GM12878 (cell line): Measurements from ENCODE around the gene FAHD2B. TPM values are rescaled to one million over a fixed set of nuclear protein-coding genes. Genes with fewer than 3 reads are reported as not detected.
"Not testable (repeated sequence)": the region's sequence is repeated elsewhere in the genome, so short reads cannot be mapped to it uniquely, and the experiment has no call there.

Experiments
- ATAC-seq: fragments of 200-7000 bp; cut with Tn5 transposase; 3 replicates; pipeline ENCODE4 v1.9.1; 2020; ENCODE audit warnings: mild to moderate bottlenecking, moderate library complexity
- BruUV-seq: library from RNA; stranded (reverse); fragments of 400-500 nt; replicated peaks from 2 replicates; lab custom pipeline; 2021; lab: Mats Ljungman, UMichigan
- CTCF ChIA-PET: fragments of 300-600 bp; sonication (Branson Sonifier 250); formaldehyde crosslinking; extraction: SDS; loops from one replicate; lab custom pipeline; 2021; ENCODE audit warnings: inconsistent platforms; lab: Yijun Ruan, JAX
- POLR2A ChIA-PET: fragments of 350-600 bp; formaldehyde crosslinking; extraction: SDS; loops from one replicate; lab custom pipeline; 2021; ENCODE audit warnings: inconsistent platforms; lab: Charles Lee
- RAD21 ChIA-PET: fragments of 300-600 bp; sonication (Branson Sonifier 250); formaldehyde crosslinking; loops from one replicate; lab custom pipeline; 2023; ENCODE audit warnings: antibody characterized with exemption; ENCODE audit not compliant: unreplicated experiment; lab: Charles Lee
- SMC1A ChIA-PET: fragments of 300-600 bp; sonication (Branson Sonifier 250); formaldehyde crosslinking; loops from one replicate; lab custom pipeline; 2023; ENCODE audit not compliant: unreplicated experiment, uncharacterized antibody; lab: Charles Lee
- DNase-seq: peaks from one replicate; pipeline ENCODE4 v3.0.0-alpha.2; 2011; ENCODE audit warnings: low read depth, low spot score
- FAIRE-seq: peaks from 3 replicates; lab custom pipeline; 2011; peaks lifted over from hg19 to GRCh38; lab: Jason Lieb, UNC
- H2AFZ ChIP-seq: 2 replicates; pipeline ENCODE4 v1.6.0; 2011; ENCODE audit warnings: low read depth, low read length, control low read depth; ENCODE audit not compliant: control insufficient read depth
- H3K27ac ChIP-seq: 2 replicates; pipeline ENCODE4 v1.5.1; 2011; ENCODE audit warnings: control low read depth; ENCODE audit not compliant: control insufficient read depth, insufficient read depth
- H3K27me3 ChIP-seq, 2 experiments: replicated peaks in 1 of 2; 2 replicates each; pipeline versions ENCODE4 v1.6.0 to v1.6.1; 2011; ENCODE audit warnings: low read length in 1 of 2; ENCODE audit not compliant: control insufficient read depth in 2 of 2, insufficient read depth in 2 of 2
- H3K36me3 ChIP-seq, 2 experiments: 2 replicates each; pipeline ENCODE4 v1.5.1; 2011; ENCODE audit warnings: low read length in 1 of 2; ENCODE audit not compliant: control insufficient read depth in 2 of 2, insufficient read depth in 2 of 2
- H3K4me1 ChIP-seq: 2 replicates; pipeline ENCODE4 v1.6.1; 2011; ENCODE audit warnings: mild to moderate bottlenecking, low read length, moderate library complexity, mixed read lengths; ENCODE audit not compliant: control insufficient read depth, insufficient read depth
- H3K4me2 ChIP-seq: 2 replicates; pipeline ENCODE4 v1.6.0; 2011; ENCODE audit warnings: control low read depth; ENCODE audit not compliant: control insufficient read depth, insufficient read depth
- H3K4me3 ChIP-seq: fragments of 200-600 bp; sonication (generic); 2 replicates; pipeline ENCODE4 v1.5.1; 2016
- H3K79me2 ChIP-seq: 2 replicates; pipeline ENCODE4 v1.6.0; 2011; ENCODE audit warnings: low read length; ENCODE audit not compliant: control insufficient read depth, insufficient read depth
- H3K9ac ChIP-seq: 2 replicates; pipeline ENCODE4 v1.8.0; 2011; ENCODE audit warnings: low read length, control low read depth, mixed read lengths; ENCODE audit not compliant: control insufficient read depth, insufficient read depth
- H3K9me3 ChIP-seq: replicated peaks from 3 replicates; pipeline ENCODE4 v1.5.1; 2011; ENCODE audit warnings: mild to moderate bottlenecking, low read length; ENCODE audit not compliant: control insufficient read depth, insufficient read depth
- H4K20me1 ChIP-seq: 2 replicates; pipeline ENCODE4 v1.6.0; 2011; ENCODE audit not compliant: control insufficient read depth, insufficient read depth
- PAX5 ChIP-seq: IDR thresholded peaks from 2 replicates; pipeline ENCODE4 v1.6.1; 2011; ENCODE audit warnings: low read depth, low read length, borderline replicate concordance
- POU2F2 ChIP-seq: IDR thresholded peaks from 3 replicates; pipeline ENCODE4 v1.6.1; 2011; ENCODE audit warnings: low read depth, mild to moderate bottlenecking, low read length, borderline replicate concordance
- WGBS: methylation state at CpG from one replicate; pipeline ENCODE4 v1.1.6; 2016; ENCODE audit warnings: low lambda C conversion rate; ENCODE audit not compliant: insufficient replicate concordance, insufficient coverage; ENCODE audit errors: missing lambda C conversion rate; 5-methylcytosine and 5-hydroxymethylcytosine counted together
- in situ Hi-C: fragments of 300-500 bp; cut with MboI; formaldehyde crosslinking; loops from 9 replicates; pipeline ENCODE4 v1.14.3; 2018; ENCODE audit warnings: mixed read lengths
- intact Hi-C: fragments of 100-400 bp; cut with micrococcal nuclease; formaldehyde crosslinking; loops from one replicate; pipeline ENCODE4 v1.14.2; 2022; ENCODE audit not compliant: unreplicated experiment
- polyA plus RNA-seq, 11 experiments: library from polyadenylated mRNA; depleted of rRNA in 4 of 11; unstranded in 6 of 11; stranded (reverse) in 5 of 11; fragments of >200 nt; fragmentation: Nextera tagmentation in 4 of 11; fragmentation: Illumina TruSeq in 1 of 11; extraction: Ambion mirVana in 4 of 11; extraction: Trizol in 1 of 11; gene quantifications; 1 replicate in 1 of 11; 2 replicates in 10 of 11; pipeline versions ENCODE4 v1.2.1 to v1.2.3, GENCODE V29; 2011 to 2016; ENCODE audit warnings: inconsistent platforms in 2 of 11, missing spikeins in 2 of 11, low read depth in 1 of 11
- small RNA-seq: library from RNA; depleted of rRNA; stranded (forward); fragments of <200 nt; gene quantifications from one replicate; pipeline ENCODE3, GENCODE V24; 2014
- total RNA-seq, 4 experiments: library from RNA; depleted of rRNA in 3 of 4; stranded (reverse); fragments of >200 nt in 3 of 4; fragmentation: Illumina TruSeq in 1 of 4; extraction: Trizol in 1 of 4; gene quantifications; 2 replicates each; pipeline versions ENCODE4 v1.2.1 to v1.2.3, GENCODE V29; 2013 to 2021

The FAHD2B gene
- total and polyA plus RNA-seq, 10 of the 15 experiments (the other 5 are each of a cell fraction or from before 2014, with no cell fraction given) = 3.0 to 21.2 (median 16.9) TPM

- RAD21 ChIA-PET, BruUV-seq, SMC1A ChIA-PET, CTCF ChIA-PET, H3K36me3 ChIP-seq, H4K20me1 ChIP-seq, in situ Hi-C loops, H3K79me2 ChIP-seq, H3K4me3 ChIP-seq, FAIRE-seq, POLR2A ChIA-PET, H2AFZ ChIP-seq, DNase-seq, H3K4me1 ChIP-seq, H3K9me3 ChIP-seq, H3K27me3 ChIP-seq, H3K27ac ChIP-seq, H3K4me2 ChIP-seq, H3K9ac ChIP-seq, intact Hi-C loops: not testable (repeated sequence)
- WGBS = 5% methylated on average over 3 of the region's 3 CpGs
- ATAC-seq = peak; percentile 27; the same call in 2 of the 3 replicates
- TF ChIP-seq PAX5 = peak; percentile 54; the same call in 1 of the 2 replicates
- TF ChIP-seq POU2F2 = peak; percentile 69; the same call in 1 of the 3 replicates
Observed at GRCh38 chr2:97045895-97046499, 48.7 kb downstream of the FAHD2B start.

Small RNA genes within 50 kb of the gene (small RNA-seq; reads per million reads assigned to genes)
- gene AC018892.1 (not detected), gene IGKV1OR2-3 (not detected), gene IGKV2OR2-2 (not detected), gene RN7SL313P (not detected)

Other genes starting within 250 kb of the FAHD2B start
- gene ANKRD39, start 236.9 kb downstream of the FAHD2B start, total RNA-seq (2014; rRNA removed) = 30.0 and 32.1 TPM in 2 replicates
- gene ANKRD39, start 236.9 kb downstream of the FAHD2B start, total RNA-seq (2014; rRNA removed; fragmentation: Illumina TruSeq; extraction: Trizol) = 11.2 and 11.5 TPM in 2 replicates
- gene ANKRD39, start 236.9 kb downstream of the FAHD2B start, total RNA-seq (2021) = 23.0 and 24.9 TPM in 2 replicates
- gene ANKRD39, start 236.9 kb downstream of the FAHD2B start, polyA plus RNA-seq (2011; rRNA removed) = 9.1 and 18.6 TPM in 2 replicates
- gene ANKRD39, start 236.9 kb downstream of the FAHD2B start, polyA plus RNA-seq (2014; fragmentation: Illumina TruSeq; extraction: Trizol) = 1.8 and 7.4 TPM in 2 replicates
- gene ANKRD39, start 236.9 kb downstream of the FAHD2B start, polyA plus RNA-seq (2014; fragmentation: Nextera tagmentation; extraction: Ambion mirVana) = 10 to 100 TPM; 18.0 to 22.5 TPM
- gene ANKRD39, start 236.9 kb downstream of the FAHD2B start, polyA plus RNA-seq (2014; rRNA removed) = 31.8 and 37.9 TPM in 2 replicates
- 10 to 100 TPM; 30.3 to 36.2 TPM for gene ANKRD39, start 236.9 kb downstream of the FAHD2B start, polyA plus RNA-seq (2016; fragmentation: Nextera tagmentation; extraction: Ambion mirVana)
- 15.8 and 16.5 TPM in 2 replicates for gene SEMA4C, start 224.8 kb downstream of the FAHD2B start, total RNA-seq (2014; rRNA removed)
- gene SEMA4C, start 224.8 kb downstream of the FAHD2B start, total RNA-seq (2014; rRNA removed; fragmentation: Illumina TruSeq; extraction: Trizol) = 6.3 and 7.2 TPM in 2 replicates
- gene SEMA4C, start 224.8 kb downstream of the FAHD2B start, total RNA-seq (2021) = 21.6 and 26.1 TPM in 2 replicates
- 10.6 and 20.8 TPM in 2 replicates for gene SEMA4C, start 224.8 kb downstream of the FAHD2B start, polyA plus RNA-seq (2011; rRNA removed)
- 3.8 and 6.5 TPM in 2 replicates for gene SEMA4C, start 224.8 kb downstream of the FAHD2B start, polyA plus RNA-seq (2014; fragmentation: Illumina TruSeq; extraction: Trizol)
- under 1 TPM; 0.06 to 0.18 TPM for gene SEMA4C, start 224.8 kb downstream of the FAHD2B start, polyA plus RNA-seq (2014; fragmentation: Nextera tagmentation; extraction: Ambion mirVana)
- gene SEMA4C, start 224.8 kb downstream of the FAHD2B start, polyA plus RNA-seq (2014; rRNA removed) = 17.5 and 18.0 TPM in 2 replicates
- 1 to 10 TPM; 5.3 to 6.4 TPM for gene SEMA4C, start 224.8 kb downstream of the FAHD2B start, polyA plus RNA-seq (2016; fragmentation: Nextera tagmentation; extraction: Ambion mirVana)
- gene FAM178B, start 108.3 kb downstream of the FAHD2B start, total RNA-seq (2014; rRNA removed) = not detected in 2 replicates
- not detected in 2 replicates for gene FAM178B, start 108.3 kb downstream of the FAHD2B start, total RNA-seq (2014; rRNA removed; fragmentation: Illumina TruSeq; extraction: Trizol)
- gene FAM178B, start 108.3 kb downstream of the FAHD2B start, total RNA-seq (2021) = not detected in 2 replicates
- gene FAM178B, start 108.3 kb downstream of the FAHD2B start, polyA plus RNA-seq (2011; rRNA removed) = not detected in 2 replicates
- gene FAM178B, start 108.3 kb downstream of the FAHD2B start, polyA plus RNA-seq (2014; fragmentation: Illumina TruSeq; extraction: Trizol) = not detected in 2 replicates
- not detected for gene FAM178B, start 108.3 kb downstream of the FAHD2B start, polyA plus RNA-seq (2014; fragmentation: Nextera tagmentation; extraction: Ambion mirVana)
- gene FAM178B, start 108.3 kb downstream of the FAHD2B start, polyA plus RNA-seq (2014; rRNA removed) = 0.13 TPM in 1 of 2 replicates, not detected in the other
- gene FAM178B, start 108.3 kb downstream of the FAHD2B start, polyA plus RNA-seq (2016; fragmentation: Nextera tagmentation; extraction: Ambion mirVana) = not detected
- gene ANKRD36, start 18.3 kb upstream of the FAHD2B start, total RNA-seq (2014; rRNA removed) = 18.2 and 22.4 TPM in 2 replicates
- 19.5 and 21.5 TPM in 2 replicates for gene ANKRD36, start 18.3 kb upstream of the FAHD2B start, total RNA-seq (2014; rRNA removed; fragmentation: Illumina TruSeq; extraction: Trizol)
- gene ANKRD36, start 18.3 kb upstream of the FAHD2B start, total RNA-seq (2021) = 15.3 and 18.4 TPM in 2 replicates
- 12.7 and 27.4 TPM in 2 replicates for gene ANKRD36, start 18.3 kb upstream of the FAHD2B start, polyA plus RNA-seq (2011; rRNA removed)
- 9.5 and 10.9 TPM in 2 replicates for gene ANKRD36, start 18.3 kb upstream of the FAHD2B start, polyA plus RNA-seq (2014; fragmentation: Illumina TruSeq; extraction: Trizol)
- 1 to 10 TPM; 8.6 to 9.2 TPM for gene ANKRD36, start 18.3 kb upstream of the FAHD2B start, polyA plus RNA-seq (2014; fragmentation: Nextera tagmentation; extraction: Ambion mirVana)
- gene ANKRD36, start 18.3 kb upstream of the FAHD2B start, polyA plus RNA-seq (2014; rRNA removed) = 5.5 and 8.1 TPM in 2 replicates
- 10 to 100 TPM; 13.2 to 15.3 TPM for gene ANKRD36, start 18.3 kb upstream of the FAHD2B start, polyA plus RNA-seq (2016; fragmentation: Nextera tagmentation; extraction: Ambion mirVana)